NCI-H2081 (cell line): Measurements from ENCODE around the gene TMEM255B.

Source experiments
- DNase-seq, 2 experiments: peaks; one replicate each; lab custom pipeline; 2025; lab: John Stamatoyannopoulos, UW

TMEM255B gene

GRCh38 chr13:113862191-113862930, 103.3 kb downstream of the TMEM255B start:
- DNase-seq, result no peak

GRCh38 chr13:113862931-113863523, 104.0 kb downstream of the TMEM255B start:
- DNase-seq, result peak in 1 of 2 experiments; percentile 33

- DNase-seq, result peak; percentile 15 to 23
These were observed 104.7 kb downstream of the TMEM255B start, which contains the start of gene GAS6 for GRCh38 chr13:113863524-113864272. Gene GAS6 (minus strand): TSS chr13:113864076. CDS start chr13:113863920, 156 bp downstream.

DNA sequence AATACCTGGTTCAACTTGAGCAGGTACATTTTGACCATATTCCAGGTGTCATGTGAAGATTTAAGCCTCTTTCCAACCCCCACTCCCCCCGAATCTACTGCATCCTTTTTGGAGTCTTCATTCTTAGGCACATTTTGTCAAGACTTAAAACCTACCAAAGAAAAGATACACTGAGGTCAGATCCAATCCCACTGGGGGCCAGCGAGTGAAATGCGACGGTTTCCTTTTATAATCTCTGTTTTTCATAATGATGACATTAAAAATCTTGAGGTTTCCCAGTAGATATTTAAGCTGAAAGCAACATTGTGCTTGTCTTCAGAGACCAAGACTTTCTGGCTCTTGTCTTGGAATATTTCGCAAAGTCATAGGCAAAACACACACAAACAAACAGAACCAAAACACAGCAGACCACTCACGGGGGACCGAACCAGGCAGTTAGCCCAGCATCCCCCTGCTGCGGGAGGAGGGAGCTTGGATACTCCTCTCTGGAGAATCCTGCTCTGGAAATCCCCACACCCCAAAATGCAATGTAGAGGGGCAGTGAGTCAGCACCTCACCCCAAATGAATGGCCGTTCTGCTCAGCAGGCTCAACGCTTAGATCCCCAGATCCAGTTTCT, 105.4 kb downstream of the TMEM255B start:
- DNase-seq, result no peak

GRCh38 chr13:113865427-113865826, 106.4 kb downstream of the TMEM255B start:
- no peak for DNase-seq
